Lower leg skin (tissue), 4 donors: ENCODE results near the gene ESYT2. TPM values are rescaled to one million over a fixed set of nuclear protein-coding genes. Genes with fewer than 3 reads are reported as not detected.

Source experiments
- DNase-seq, 2 donors: peaks; one replicate each; pipeline ENCODE4 v3.0.0-alpha.2; 2019; ENCODE audit warnings: low spot score in 2 of 2
- H3K4me3 ChIP-seq: fragments of 200-600 bp; sonication (generic); 2 replicates; pipeline ENCODE4 v1.5.1; 2017; ENCODE audit warnings: mild to moderate bottlenecking, low read depth; ENCODE audit not compliant: poor library complexity, severe bottlenecking
- CTCF ChIP-seq, 3 donors: fragments of 450-650 bp; IDR thresholded peaks; one replicate each; pipeline ENCODE4 v1.5.1; 2016; ENCODE audit warnings: antibody characterized with exemption in 3 of 3, mild to moderate bottlenecking in 3 of 3, moderate library complexity in 2 of 3
- POLR2A ChIP-seq, 2 donors: fragments of 450-650 bp; IDR thresholded peaks; one replicate each; pipeline ENCODE4 v1.6.1; 2016 to 2017; ENCODE audit warnings: antibody characterized with exemption in 2 of 2, mild to moderate bottlenecking in 1 of 2, moderate library complexity in 1 of 2
- WGBS, 2 donors: methylation state at CpG; one replicate each; pipeline ENCODE4 v1.1.5; 2018; 5-methylcytosine and 5-hydroxymethylcytosine counted together
- intact Hi-C: fragments of 100-400 bp; cut with DNase I; formaldehyde crosslinking; loops from one replicate; pipeline ENCODE4 v1.15.0; 2023; ENCODE audit warnings: low total_unique reads
- total RNA-seq, 4 donors: library from RNA; depleted of rRNA; stranded (reverse); fragments of >200 nt; gene quantifications; one replicate each; pipeline ENCODE4 v1.1.0, GENCODE V29; 2016

Gene ESYT2
- total RNA-seq, 4 donors from 2014 or later = 75.5 to 101 (median 78.0) TPM

DNA sequence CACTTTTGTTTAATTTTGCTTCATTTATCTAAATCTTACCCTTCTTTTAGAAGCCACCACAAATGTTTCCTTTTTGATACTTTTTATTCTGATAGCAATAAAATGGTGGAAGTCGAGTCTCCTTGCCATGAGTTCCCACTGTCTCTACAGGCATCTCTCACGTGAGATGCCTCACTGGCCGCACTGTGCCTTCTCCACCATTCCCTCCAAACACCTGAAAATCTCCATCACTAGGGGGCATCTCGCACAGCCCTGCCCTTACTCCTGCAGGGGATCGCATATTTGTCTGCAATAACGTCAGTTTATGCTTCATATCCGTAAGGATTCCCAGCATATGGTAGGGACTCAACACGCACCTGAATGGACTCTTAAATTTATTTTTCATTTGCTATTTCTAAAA lies 68.4 kb downstream of the ESYT2 start:
- intact Hi-C loops = no loop called here
- no peak for DNase-seq
- WGBS, 2 donors = 81 to 85% methylated on average over 8 of the region's 8 CpGs
- TF ChIP-seq CTCF (IDR thresholded peaks at IDR 0.05) (no peak), POLR2A (IDR thresholded peaks at IDR 0.05) (no peak)
- H3K4me3 ChIP-seq = no peak overlapping the region

DNA sequence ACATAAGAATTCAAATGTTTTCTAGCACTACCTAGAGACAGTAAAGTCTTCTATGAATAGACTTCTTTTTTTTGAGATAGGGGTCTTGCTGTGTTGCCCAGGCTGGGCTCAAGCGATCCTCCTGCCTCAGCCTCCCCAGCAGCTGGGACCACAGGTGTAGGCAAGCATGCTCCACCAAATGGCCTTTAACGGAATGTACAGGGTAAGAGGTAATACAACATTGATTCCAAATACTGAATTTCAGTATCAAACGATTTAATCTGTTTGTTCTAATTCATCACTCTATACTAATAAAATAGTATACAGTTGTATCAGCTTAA lies 68.9 kb downstream of the ESYT2 start:
- no peak for TF ChIP-seq CTCF (IDR thresholded peaks at IDR 0.05)
- no peak for TF ChIP-seq POLR2A (IDR thresholded peaks at IDR 0.05)
- no peak overlapping the region for H3K4me3 ChIP-seq
- no peak for DNase-seq
- 88 to 93% methylated on average over 3 of the region's 3 CpGs for whole genome bisulfite sequencing, 2 donors
- intact Hi-C loops = no loop called here

- no peak for DNase-seq
- 92 to 95% methylated on average over 14 of the region's 14 CpGs for WGBS, 2 donors
- intact Hi-C loops = no loop called here
- no peak for TF ChIP-seq CTCF (IDR thresholded peaks at IDR 0.05)
- no peak for TF ChIP-seq POLR2A (IDR thresholded peaks at IDR 0.05)
- H3K4me3 ChIP-seq = no peak overlapping the region
Measured at GRCh38 chr7:158759749-158760444, 69.4 kb downstream of the ESYT2 start.

GRCh38 chr7:158759245-158759614 lies 70.1 kb downstream of the ESYT2 start:
- intact Hi-C loops = no loop called here
- WGBS, 2 donors = 94 to 98% methylated on average over 4 of the region's 4 CpGs
- no peak for DNase-seq
- no peak for TF ChIP-seq CTCF (IDR thresholded peaks at IDR 0.05)
- TF ChIP-seq POLR2A (IDR thresholded peaks at IDR 0.05) = no peak
- H3K4me3 ChIP-seq = no peak overlapping the region

DNA sequence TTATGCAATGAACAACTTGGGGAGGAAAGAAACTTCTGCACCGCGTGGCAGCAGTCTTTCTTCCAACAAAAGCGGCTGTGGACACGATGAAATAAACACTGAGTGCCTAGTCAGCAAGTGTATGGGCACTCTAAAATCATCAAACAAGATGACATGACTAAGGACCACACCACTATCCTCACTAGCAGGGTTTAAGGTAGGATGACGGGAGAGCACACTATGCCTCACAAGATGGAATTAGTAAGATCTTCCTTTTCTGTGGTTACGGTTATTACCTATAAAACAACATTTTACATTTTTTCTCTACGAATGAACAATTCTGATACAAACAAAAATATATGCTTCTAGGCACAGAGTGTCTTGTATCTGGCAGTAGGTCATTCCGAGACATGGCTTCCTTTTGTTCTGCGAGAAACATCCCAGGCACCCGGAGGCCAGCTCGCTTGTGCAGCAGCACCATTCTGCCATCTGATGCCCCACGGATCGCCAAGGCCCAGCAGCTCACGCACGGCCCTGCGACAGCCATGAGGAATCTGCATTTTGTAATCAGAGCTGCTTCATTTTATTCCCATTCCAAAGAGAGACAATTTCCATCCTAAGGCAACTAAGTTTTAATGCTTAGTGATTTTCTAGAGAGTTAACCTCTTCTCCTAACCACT lies 70.6 kb downstream of the ESYT2 start:
- TF ChIP-seq CTCF (IDR thresholded peaks at IDR 0.05) = no peak
- no peak for TF ChIP-seq POLR2A (IDR thresholded peaks at IDR 0.05)
- WGBS, 2 donors = 94 to 95% methylated on average over 16 of the region's 16 CpGs
- DNase-seq = no peak
- intact Hi-C loops = no loop called here
- H3K4me3 ChIP-seq = no peak overlapping the region
